Activated CD8-positive, alpha-beta T cell treated with anti-CD3 and anti-CD28 coated beads for 36 hours (primary cell): Measurements from ENCODE around the gene TRPM3. TPM values are rescaled to one million over a fixed set of nuclear protein-coding genes. Genes with fewer than 3 reads are reported as not detected.

ENCODE experiments used
- ATAC-seq: fragments of 200-7000 bp; cut with Tn5 transposase; one replicate; pipeline ENCODE4 v1.10.0; 2021; ENCODE audit warnings: mild to moderate bottlenecking, moderate library complexity
- CTCF ChIA-PET: fragments of 350-600 bp; sonication (Branson Sonifier 250); formaldehyde crosslinking; loops from one replicate; lab custom pipeline; 2021; ENCODE audit warnings: antibody characterized with exemption; lab: Charles Lee
- POLR2A ChIA-PET: fragments of 350-600 bp; sonication (Branson Sonifier 250); formaldehyde crosslinking; loops from one replicate; lab custom pipeline; 2021; ENCODE audit warnings: antibody characterized with exemption; lab: Charles Lee
- DNase-seq: peaks from one replicate; pipeline ENCODE4 v3.0.0-alpha.2; 2020
- H3K27ac Mint-ChIP-seq: one replicate; pipeline ENCODE4 v1.8.0; 2021; ENCODE audit warnings: mild to moderate bottlenecking, mixed read lengths
- H3K27me3 Mint-ChIP-seq: one replicate; pipeline ENCODE4 v1.8.0; 2021; ENCODE audit warnings: mixed read lengths
- H3K36me3 Mint-ChIP-seq: one replicate; pipeline ENCODE4 v1.8.0; 2021; ENCODE audit warnings: low read depth, mixed read lengths
- H3K4me1 Mint-ChIP-seq: one replicate; pipeline ENCODE4 v1.8.0; 2021; ENCODE audit warnings: low read depth, mixed read lengths
- H3K4me3 Mint-ChIP-seq: one replicate; pipeline ENCODE4 v1.8.0; 2021; ENCODE audit warnings: mild to moderate bottlenecking, moderate library complexity, mixed read lengths
- H3K9me3 Mint-ChIP-seq: one replicate; pipeline ENCODE4 v1.8.0; 2021; ENCODE audit warnings: mixed read lengths
- intact Hi-C: fragments of 100-400 bp; cut with micrococcal nuclease; formaldehyde crosslinking; loops from one replicate; pipeline ENCODE4 v1.10.0; 2022
- total RNA-seq, 2 experiments: library from RNA; stranded (reverse); gene quantifications; one replicate each; pipeline ENCODE4 v1.2.3, GENCODE V29; 2021
- TF ChIP-seq, protein P1 (sequence below): fragments of 200-600 bp; IDR thresholded peaks from one replicate; pipeline ENCODE4 v1.8.0; 2022; ENCODE audit warnings: antibody characterized with exemption, mild to moderate bottlenecking

The TRPM3 gene
- total RNA-seq, 2 experiments from 2014 or later: not detected

GRCh38 chr9:70517926-70518610 lies 603.4 kb downstream of the TRPM3 start:
- intact Hi-C loops: no loop called here
- ChIA-PET CTCF (interaction anchor here (0.6 kb wide), 1 partner anchor 767 kb away, joined by 3 read pairs; no protein-coding TSS in a partner anchor), POLR2A (no interaction called here)
- Mint-ChIP-seq H3K4me1 (peaks cover 8% of the 10 kb centered on the region), H3K9me3 (no peaks in the 10 kb centered on the region), H3K36me3 (no peaks in the 10 kb centered on the region), H3K27me3 (no peaks in the 10 kb centered on the region), H3K4me3 (no peak overlapping the region), H3K27ac (no peak overlapping the region)
- ATAC-seq (no peak), DNase-seq (no peak)
- TF ChIP-seq, protein P1, sequence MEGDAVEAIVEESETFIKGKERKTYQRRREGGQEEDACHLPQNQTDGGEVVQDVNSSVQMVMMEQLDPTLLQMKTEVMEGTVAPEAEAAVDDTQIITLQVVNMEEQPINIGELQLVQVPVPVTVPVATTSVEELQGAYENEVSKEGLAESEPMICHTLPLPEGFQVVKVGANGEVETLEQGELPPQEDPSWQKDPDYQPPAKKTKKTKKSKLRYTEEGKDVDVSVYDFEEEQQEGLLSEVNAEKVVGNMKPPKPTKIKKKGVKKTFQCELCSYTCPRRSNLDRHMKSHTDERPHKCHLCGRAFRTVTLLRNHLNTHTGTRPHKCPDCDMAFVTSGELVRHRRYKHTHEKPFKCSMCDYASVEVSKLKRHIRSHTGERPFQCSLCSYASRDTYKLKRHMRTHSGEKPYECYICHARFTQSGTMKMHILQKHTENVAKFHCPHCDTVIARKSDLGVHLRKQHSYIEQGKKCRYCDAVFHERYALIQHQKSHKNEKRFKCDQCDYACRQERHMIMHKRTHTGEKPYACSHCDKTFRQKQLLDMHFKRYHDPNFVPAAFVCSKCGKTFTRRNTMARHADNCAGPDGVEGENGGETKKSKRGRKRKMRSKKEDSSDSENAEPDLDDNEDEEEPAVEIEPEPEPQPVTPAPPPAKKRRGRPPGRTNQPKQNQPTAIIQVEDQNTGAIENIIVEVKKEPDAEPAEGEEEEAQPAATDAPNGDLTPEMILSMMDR: no peak

DNA sequence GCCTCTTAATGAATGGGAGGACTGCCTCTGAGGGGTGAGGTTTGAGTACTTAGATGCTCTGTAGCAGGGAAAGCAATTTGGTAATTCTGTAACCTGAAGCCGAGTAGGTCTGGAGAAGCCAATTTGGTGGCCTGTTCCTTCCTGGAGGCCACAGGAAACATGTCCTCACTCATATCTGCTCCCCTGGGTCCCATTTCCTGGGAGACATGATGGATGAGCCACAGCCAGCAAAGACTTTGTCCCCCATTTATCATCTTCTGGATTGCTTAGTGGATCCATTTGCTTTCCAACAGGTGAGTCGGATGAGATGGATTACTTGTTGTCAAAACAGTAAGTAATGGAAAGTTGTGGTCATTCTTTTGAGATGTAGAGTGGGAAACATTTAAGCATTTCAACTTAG lies 607.1 kb downstream of the TRPM3 start:
- ATAC-seq: no peak
- no peak overlapping the region for H3K27ac Mint-ChIP-seq
- H3K36me3 Mint-ChIP-seq: no peaks in the 10 kb centered on the region
- TF ChIP-seq, protein P1: no peak
- H3K4me1 Mint-ChIP-seq: no peaks in the 10 kb centered on the region
- no peaks in the 10 kb centered on the region for H3K27me3 Mint-ChIP-seq
- H3K4me3 Mint-ChIP-seq: no peak overlapping the region
- ChIA-PET POLR2A (no interaction called here), CTCF (interaction anchor here (1.0 to 1.5 kb wide), 4 partner anchors 9 to 88 kb away, joined by 3 to 5 read pairs (median 4); no protein-coding TSS in a partner anchor)
- DNase-seq: no peak
- intact Hi-C loops: no loop called here
- no peaks in the 10 kb centered on the region for H3K9me3 Mint-ChIP-seq

DNA sequence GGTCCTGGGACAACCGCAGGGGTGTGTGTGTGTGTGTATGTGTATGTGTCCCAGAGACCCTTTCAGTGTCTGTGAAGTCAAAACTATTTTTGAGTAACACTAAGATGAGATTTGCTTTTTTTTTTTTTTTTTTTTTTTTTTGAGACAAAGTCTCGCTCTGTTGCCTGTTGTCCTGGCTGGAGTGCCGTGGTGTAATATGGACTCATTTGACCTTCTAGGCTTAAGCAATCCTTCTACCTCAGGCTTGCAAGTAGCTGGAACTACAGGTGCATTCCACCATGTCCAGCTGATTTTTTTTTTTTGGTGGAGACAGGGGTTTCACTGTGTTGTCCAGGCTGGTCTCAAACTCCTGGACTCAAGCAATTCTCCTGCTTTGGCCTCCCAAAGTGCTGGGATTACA lies 609.6 kb downstream of the TRPM3 start:
- no peaks in the 10 kb centered on the region for H3K4me1 Mint-ChIP-seq
- ChIA-PET POLR2A (no interaction called here), CTCF (interaction anchor here (0.8 to 5.5 kb wide), 3 partner anchors 8 to 90 kb away, joined by 3 to 20 read pairs (median 7); no protein-coding TSS in a partner anchor)
- DNase-seq (no peak), ATAC-seq (no peak)
- TF ChIP-seq, protein P1: no peak
- no peaks in the 10 kb centered on the region for H3K27me3 Mint-ChIP-seq
- H3K9me3 Mint-ChIP-seq: no peaks in the 10 kb centered on the region
- no peak overlapping the region for H3K27ac Mint-ChIP-seq
- intact Hi-C loops: no loop called here
- H3K4me3 Mint-ChIP-seq: no peak overlapping the region
- H3K36me3 Mint-ChIP-seq: no peaks in the 10 kb centered on the region

- H3K4me1 Mint-ChIP-seq: peaks cover 3% of the 10 kb centered on the region
- CTCF ChIA-PET: interaction anchor here (0.6 to 5.5 kb wide), 13 partner anchors 9 to 256 kb away, joined by 3 to 20 read pairs (median 4); no protein-coding TSS in a partner anchor
These were observed 611.2 kb downstream of the TRPM3 start for GRCh38 chr9:70510157-70510770.

More at GRCh38 chr9:70510157-70510770, 611.2 kb downstream of the TRPM3 start:
- Mint-ChIP-seq H3K9me3 (no peaks in the 10 kb centered on the region), H3K27ac (no peak overlapping the region), H3K4me3 (no peak overlapping the region), H3K36me3 (no peaks in the 10 kb centered on the region), H3K27me3 (no peaks in the 10 kb centered on the region)
- TF ChIP-seq, protein P1: peak; percentile 57
- peak; percentile 71 for DNase-seq
- ATAC-seq: peak; percentile 65
- intact Hi-C loops: no loop called here
- POLR2A ChIA-PET: no interaction called here
